ENCODE measurements around the gene KIRREL3.

DNA sequence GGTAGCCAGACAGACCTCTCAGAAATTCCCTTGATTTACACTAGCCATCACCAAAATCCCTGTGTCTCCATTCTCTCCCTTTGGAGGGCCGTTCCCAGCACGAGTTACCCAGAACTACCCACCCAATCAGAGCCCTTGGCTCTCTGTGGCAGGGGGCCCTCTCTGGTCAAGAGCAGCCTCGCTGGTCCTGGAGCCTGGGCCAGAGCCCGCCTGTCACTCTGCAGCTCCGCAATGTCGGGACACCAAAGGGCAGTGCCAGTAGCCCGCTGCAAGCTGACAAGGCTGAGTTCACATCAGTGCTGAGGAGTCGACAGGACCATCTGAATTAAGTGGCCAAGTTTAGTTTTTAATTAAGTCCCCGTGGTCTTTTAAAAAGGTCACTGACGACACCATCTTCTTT, 403.5 kb downstream of the KIRREL3 start:
- TF ChIP-seq, protein P1, sequence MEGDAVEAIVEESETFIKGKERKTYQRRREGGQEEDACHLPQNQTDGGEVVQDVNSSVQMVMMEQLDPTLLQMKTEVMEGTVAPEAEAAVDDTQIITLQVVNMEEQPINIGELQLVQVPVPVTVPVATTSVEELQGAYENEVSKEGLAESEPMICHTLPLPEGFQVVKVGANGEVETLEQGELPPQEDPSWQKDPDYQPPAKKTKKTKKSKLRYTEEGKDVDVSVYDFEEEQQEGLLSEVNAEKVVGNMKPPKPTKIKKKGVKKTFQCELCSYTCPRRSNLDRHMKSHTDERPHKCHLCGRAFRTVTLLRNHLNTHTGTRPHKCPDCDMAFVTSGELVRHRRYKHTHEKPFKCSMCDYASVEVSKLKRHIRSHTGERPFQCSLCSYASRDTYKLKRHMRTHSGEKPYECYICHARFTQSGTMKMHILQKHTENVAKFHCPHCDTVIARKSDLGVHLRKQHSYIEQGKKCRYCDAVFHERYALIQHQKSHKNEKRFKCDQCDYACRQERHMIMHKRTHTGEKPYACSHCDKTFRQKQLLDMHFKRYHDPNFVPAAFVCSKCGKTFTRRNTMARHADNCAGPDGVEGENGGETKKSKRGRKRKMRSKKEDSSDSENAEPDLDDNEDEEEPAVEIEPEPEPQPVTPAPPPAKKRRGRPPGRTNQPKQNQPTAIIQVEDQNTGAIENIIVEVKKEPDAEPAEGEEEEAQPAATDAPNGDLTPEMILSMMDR (IDR thresholded peaks at IDR 0.05; ENCODE audit: insufficient read depth, low read length, poor library complexity, severe bottlenecking), result no peak
- no peak for TF ChIP-seq EZH2phosphoT487 (conservative IDR thresholded peaks at IDR 0.05; ENCODE audit: low read length)

Data from SU-DHL-6 (cell line).